NOMO-1 treated with dmso at 0.1 percent for 144 hours (cell line): ENCODE data around the gene ATP9B.
"Not testable (repeated sequence)": the region's sequence is repeated elsewhere in the genome, so short reads cannot be mapped to it uniquely, and the experiment has no call there.

Experiments
- DNase-seq: peaks from one replicate; lab custom pipeline; 2025; ENCODE audit not compliant: unreplicated experiment; lab: John Stamatoyannopoulos, UW

ATP9B gene

DNA sequence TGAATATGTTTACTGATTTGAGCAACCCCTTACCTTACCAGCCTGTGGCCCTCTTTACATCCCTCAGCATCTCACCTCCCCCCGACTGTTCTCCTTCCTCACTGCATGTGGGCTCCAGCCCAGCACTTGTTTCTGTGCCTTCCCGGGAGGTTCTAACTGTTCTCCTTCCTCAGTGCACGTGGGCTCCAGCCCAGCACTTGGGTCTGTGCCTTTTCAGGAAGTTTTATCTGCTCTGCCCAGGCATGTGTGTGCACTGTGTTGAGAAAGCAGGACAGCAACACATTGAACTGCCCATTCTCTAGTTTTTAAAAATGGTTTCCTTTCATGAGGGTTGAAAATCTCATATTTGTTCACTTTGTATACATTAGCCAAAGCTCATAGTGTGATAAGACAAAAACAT, 158.4 kb downstream of the ATP9B start:
- DNase-seq, result no peak

DNA sequence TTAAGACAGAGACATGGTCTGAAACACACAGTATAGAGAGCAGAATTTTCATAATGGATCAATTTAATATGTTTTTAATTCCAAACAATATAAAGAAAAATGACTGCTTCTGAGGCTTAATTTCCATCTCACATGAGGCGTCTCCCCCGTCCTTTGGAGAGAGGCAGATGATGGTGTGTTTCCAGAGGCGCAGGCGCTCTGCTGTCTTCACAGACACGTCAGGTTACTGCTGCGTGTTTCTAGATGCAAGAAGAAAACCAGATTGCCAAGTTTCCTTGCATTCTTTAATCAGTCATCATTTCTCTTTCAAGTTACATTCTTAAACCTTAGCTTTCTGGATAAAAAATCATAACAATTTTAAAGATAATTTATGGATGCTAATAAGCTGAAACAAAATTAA, 160.2 kb downstream of the ATP9B start:
- DNase-seq, result no peak

DNA sequence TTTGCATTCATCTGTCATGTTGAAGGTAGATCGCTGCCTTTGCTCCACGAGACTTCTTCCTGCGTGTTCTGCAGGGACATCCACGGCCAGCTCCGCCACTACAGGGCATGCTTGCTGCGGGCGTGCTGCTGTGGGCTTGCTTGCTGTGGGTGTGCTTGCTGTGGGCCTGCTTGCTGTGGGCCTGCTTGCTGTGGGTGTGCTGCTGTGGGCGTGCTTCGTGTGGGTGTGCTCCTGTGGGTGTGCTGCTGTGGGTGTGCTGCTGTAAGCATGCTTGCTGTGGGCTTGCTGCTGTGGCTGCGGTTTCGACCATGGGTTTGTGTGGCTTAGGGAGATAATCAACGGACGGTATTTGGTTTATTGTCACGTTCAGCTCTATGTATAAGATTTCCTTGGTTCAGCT, 165.2 kb downstream of the ATP9B start:
- DNase-seq, result no peak

DNA sequence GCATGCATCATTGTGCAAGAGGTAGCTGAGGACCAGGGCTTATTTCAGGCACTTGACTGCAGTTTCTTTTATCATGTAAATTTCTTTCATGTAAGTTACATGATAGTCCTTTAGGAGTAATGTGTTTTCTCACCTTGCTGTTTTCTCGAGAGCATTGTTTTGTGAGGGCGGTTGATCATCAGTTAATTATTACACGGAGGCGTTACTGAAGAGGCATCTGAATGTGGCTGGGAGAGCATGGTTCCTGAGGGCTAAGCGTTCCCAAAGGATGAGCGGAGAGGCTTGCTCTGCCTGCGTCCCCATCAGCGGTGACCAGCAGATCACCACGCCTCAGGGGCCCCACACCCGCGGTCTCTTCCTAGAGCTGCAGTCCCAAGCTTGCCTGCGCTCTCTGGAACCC, 170.4 kb downstream of the ATP9B start:
- no peak for DNase-seq

DNA sequence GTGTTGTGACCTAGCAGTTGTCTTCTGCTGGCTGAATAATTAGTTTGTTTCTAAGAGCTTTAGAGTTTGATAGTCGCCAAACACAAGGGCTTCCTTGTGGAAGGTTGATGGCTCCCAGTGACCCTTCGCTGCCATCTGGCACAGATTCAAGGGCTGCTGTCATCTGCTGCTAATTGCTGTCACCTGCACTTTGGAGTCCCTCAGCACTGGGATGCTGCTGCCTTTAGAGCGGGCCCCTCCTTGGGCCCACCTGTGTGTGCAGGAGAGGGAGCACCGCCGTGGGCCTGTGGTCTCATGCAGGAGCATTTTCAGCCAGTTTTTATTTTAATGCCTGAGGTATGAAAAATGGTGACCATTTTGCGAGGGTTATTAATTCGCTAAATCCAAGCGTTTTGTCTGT, 172.6 kb downstream of the ATP9B start:
- no peak for DNase-seq

DNA sequence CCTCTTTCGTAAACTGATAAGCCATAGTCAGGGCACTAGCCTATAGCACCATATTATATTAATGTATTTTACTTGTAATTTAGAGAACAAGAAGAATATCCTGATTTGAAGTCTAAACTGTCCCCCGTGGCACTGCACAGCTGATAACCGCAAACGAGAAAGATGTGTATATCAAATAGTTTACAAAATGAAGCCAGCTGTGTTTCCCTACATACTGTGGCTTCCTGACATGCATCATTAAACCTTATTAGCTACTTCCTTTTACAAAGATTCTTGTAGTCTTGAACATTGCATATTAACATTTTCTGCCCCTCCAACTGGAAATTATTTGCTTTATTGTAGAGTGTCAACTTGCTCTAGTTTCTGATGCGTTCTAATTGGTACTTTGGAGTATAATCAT, 173.1 kb downstream of the ATP9B start:
- no peak for DNase-seq

DNA sequence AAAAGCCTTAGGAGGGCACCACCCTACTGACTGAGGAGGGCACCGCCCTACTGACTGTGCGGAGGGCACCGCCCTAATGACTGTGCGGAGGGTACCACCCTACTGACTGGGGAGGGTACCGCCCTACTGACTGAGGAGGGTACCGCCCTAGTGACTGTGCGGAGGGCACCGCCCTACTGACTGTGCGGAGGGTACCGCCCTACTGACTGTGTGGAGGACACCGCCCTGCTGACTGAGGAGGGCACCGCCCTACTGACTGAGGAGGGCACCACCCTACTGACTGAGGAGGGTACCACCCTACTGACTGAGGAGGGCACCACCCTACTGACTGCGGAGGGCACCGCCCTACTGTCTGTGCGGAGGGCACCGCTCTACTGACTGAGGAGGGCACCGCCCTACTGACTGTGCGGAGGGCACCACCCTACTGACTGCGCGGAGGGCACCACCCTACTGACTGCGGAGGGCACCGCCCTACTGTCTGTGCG, 176.4 kb downstream of the ATP9B start:
- DNase-seq, result no peak

DNA sequence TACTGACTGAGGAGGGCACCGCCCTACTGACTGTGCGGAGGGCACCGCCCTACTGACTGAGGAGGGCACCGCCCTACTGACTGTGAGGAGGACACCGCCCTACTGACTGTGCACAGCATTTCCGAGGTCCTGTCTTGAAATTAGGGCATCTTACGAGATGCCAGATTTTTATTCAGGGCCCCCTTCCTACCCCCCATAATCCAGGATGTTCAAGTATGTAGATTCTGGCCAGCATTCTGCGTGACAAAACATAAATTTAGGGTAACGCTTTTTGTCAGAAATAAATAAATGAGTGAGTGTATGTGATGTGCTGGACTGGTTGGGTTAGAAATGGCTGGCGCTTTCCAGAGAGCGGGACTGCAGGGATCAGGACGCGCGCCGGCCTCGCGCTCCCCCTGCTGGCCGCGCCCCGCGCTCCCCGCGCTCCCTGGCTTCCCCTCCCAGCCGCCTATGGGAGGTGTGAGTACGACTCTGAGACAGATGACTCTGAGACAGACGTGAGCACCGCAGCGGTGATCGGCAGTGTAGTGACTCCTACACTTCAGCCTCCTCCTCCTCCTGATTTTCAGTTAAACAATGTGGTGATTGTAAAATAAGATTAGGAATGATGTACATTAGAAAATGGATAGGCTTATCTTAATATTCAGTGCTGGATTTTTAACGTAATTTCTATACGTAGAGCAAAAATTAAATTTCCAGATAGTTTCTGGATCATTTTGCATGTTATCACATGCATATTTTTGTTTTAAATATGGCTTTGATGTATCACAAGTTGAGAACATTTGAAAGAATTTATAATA, 177.3 kb downstream of the ATP9B start:
- DNase-seq, result no peak

DNA sequence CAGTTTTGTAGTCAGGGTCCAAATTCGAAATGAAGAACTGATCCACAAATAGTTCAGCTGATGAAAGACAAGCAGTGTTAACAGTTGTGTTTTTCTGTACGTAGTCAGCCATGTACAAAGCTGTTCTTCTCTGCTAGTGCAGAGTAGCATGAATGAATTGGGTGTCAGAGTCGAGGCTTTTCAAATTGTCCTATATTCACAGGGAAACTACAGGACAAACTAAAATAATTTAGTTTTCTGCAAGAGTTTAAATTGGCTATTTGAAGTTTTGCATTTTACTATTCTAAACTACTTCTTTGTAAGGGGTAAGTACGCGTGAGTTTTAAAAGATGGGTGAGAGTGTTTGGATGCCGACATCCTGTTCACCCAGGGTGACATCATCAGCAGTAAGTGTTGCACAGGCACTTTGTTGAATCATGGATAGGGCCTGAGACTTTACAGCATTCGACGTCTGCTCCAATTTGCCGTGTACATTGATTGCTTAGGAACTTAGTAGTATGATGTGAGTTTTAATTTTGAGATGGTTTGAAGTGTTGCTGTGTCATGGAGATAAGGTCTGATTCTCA, 179.4 kb downstream of the ATP9B start:
- DNase-seq, result no peak

DNA sequence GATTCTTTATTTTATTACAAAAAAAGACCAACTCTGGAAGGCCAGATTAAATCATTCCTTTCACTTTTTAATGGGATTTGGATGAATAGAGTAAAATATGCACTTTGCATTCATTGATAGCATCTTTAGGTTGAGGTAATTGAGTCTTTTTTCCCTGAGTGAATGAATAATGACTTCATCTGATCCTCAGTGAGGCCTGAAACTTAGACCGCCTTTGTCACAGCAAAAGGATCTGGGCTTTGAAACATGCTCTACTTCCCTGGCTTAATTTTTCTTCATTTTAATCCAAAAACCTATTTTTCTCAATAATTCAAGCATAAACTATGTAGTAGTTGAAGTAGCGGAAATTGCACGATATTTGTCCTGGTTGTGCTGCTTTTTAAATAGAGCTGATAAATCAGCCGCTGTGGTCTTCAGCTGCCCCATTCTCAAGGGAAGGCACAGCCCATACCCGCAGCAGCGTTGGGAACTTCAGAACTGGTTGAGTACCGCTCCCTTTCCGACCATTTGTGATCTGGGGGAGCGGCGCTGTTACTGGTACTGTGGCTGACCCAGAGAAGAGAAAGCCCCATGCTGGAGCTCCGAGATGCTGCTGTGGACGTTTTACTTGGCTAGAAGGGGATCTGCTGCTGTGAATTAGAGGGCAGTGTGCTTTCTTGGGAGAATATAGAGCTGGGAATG, 181.2 kb downstream of the ATP9B start:
- DNase-seq, result no peak

DNA sequence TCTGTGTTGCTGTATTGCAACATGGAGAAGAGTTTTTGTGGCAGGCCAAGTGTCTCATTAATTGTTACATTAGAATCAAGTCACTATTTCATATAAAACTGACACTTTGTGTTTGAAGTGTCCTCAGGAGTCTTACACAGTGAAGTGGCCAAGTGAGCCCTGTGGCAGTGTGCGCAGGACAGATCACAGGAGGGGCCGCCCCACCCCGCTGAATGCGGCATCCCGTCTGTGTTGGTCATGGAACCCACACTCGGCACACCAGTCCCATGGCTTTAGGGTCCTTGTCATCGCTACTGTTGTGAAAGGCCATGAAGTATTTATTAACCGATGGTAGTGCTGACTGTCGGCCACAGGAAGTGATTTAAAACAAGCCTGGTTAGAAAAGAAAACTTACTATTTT, 181.8 kb downstream of the ATP9B start:
- no peak for DNase-seq

DNA sequence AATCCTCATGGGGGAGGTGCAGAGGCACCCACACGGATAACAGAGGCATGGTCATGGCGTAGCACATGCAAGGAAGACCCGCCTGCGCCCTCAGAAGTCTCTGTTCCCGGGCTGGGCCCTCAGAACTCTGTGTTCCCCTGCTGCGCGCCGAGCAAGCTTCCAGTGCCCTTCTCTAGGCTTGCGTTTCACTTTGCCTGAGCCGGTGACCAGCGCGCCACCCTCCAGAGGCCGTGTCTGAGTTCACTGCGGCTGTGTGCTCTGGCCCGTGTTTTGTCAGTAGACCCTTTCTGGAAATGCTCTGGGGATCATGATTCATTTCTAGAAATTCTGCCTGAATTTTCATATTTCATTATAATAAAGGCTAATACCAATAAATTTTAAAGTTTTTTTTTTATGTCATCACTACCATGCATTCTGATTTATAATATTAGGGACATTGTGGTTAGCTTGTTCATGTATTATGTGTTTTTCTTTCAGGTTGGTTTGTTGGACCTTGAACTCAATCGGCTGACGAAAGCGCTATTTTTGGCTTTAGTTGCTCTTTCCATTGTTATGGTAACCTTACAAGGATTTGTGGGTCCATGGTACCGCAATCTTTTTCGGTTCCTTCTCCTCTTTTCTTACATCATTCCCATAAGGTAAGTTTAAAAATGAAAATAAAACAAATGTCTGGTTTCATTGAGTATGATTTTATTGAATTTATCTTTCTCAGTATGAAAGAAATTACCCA, 183.9 kb downstream of the ATP9B start:
- DNase-seq, result no peak

DNA sequence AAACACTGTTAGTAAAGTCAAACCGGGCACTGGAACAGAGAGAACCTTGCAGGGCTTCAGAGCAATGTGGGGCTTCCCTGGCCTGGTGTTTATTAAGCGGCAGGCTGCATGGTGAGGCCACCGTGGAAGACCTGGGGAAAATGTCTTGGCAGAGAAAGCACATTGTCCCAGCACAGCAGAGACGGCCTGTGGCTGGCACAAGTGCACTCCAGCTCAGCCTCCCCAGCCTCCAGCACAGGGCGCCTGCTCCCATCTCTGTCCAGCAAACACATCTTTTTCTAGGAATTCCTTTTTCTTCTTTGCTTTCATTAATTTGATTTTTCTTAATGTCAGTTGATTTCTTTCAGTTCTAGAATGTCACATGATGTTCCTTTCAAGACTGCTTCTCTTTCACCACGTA, 188.3 kb downstream of the ATP9B start:
- no peak for DNase-seq

DNA sequence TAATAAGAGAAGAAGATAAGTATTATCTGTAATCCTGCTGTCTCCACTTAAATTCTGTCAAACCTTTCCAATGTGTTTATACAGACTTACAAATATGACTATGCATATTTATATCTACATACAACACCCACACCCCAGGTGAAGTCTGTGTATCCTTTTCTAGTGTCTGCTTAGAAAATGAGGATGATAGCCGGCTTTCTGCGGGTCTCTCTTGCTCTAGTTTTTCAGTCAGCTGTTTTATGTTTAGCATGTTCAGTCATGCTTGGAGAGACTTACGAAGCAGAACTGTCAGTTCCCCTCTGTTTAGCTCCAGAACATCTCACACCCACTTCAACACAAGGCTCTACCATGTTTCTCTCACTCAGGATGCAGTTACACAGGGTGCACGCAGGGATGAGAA, 189.3 kb downstream of the ATP9B start:
- no peak for DNase-seq

DNA sequence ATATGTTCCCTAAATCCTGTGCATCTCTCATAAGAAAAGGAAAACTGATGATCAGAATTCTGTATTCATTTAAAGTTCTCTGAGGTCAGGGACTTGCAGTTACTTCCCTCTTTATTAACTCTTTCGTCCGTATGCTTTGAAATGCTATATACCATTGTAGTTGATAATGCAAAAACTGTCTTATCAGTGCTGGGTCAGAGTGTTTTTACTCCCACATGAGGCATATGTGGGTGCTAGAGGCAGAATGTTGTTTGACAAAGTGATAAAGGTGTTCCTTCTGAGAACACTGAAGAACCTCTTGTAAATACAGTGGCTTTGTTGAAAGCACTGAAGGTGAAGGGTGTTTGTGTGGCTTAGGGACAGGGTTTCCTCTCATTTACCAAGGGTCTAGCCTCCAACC, 190.0 kb downstream of the ATP9B start:
- DNase-seq, result no peak

DNA sequence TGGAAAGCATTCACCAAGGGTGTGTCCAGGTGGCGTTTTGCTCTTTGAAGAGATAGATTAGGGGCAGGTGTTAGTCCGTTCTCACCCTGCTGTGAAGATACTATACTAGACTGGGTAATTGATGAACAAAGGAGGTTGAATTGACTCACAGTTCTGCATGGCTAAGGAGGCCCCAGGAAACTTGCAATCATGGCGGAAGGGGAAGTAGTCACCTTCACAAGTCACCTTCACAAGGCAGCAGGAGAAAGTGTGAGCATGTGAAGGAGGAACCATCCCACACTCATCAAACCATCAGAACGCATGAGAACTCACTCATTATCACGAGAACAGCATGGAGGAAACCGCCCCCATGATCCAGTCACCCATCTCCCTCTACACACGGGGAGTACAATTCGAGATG, 190.8 kb downstream of the ATP9B start:
- DNase-seq, result no peak

DNA sequence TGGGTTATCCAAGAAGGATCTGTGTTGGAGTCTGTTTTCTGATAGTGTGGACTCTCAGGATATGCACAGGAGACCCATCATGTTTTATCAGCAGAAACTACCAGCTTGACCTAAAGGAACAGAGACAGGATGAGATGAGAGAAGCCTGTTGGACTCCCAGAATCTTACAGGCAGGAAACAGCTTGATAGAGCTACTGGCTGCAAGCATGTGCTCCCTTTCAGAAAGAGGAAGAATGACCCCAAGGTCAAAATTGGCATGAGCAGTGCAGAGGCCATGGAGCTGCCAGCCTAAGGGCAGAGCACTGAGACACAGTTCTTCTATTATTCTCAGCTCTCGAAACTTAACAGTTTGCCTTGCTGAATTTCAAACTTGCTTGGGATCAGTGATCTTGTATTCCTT, 191.3 kb downstream of the ATP9B start:
- DNase-seq, result no peak

DNA sequence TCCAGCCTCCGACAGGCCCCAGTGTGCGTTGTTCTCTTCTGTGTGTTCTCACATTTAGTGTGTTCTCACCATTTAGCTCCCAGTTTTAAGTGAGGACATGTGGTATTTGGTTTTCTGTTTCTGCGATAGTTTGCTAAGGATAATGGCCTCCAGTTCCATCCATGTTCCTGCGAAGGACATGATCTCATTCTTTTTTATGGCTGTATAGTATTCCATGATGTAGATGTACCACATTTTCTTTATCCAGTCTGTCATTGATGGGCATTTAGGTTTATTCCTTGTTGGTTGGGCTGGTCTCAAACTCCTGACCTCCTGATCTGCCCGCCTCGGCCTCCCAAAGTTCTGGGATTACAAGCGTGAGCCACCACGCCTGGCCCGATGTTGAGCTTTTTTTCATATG, 195.9 kb downstream of the ATP9B start:
- DNase-seq, result not testable (repeated sequence)

DNA sequence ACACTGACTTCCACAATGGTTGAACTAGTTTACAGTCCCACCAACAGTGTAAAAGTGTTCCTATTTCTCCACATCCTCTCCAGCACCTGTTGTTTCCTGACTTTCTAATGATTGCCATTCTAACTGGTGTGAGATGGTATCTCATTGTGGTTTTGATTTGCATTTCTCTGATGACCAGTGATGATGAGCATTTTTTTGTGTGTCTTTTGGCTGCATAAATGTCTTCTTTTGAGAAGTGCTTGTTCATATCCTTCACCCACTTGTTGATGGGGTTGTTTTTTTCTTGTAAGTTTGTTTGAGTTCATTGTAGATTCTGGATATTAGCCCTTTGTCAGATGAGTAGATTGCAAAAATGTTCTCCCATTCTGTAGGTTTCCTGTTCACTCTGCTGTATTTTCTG, 202.6 kb downstream of the ATP9B start:
- DNase-seq, result not testable (repeated sequence)

DNA sequence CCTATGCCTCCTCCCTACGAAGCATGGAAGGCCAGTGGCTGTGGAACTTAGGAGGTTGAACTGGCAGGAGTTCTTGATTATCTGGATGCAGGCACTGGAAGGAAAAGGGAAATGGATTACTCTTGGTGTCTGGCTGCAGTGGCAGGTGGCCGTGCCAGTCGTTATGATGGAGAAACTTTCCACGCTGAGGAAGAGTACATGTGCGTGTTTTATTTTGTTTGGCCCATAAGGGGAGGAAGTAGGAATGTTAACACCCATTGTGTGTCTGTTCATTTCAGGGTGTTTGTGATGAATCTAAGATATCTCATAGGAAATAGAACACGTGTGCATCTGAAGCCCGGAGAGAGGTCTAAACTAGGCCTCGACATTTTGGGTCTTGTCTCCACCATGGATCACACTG, 203.7 kb downstream of the ATP9B start:
- no peak for DNase-seq

DNA sequence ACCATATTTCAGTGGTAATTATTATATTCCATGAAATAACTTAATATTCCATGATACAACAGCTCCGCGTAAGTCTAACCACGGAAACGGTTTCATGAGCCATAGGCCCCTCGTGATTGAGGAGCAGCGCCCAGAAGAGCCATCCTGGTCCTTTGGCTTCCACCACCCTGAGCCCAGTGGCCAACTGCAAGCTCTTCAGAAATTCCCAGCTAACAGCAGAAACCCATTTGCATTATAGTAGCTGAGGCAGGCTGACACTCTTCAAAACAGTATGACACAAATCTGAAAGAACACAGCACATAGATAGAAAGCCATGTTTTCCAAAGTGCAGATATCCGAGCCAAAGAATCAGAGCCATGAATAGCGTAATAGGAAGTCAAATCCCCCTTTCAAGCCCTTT, 205.6 kb downstream of the ATP9B start:
- no peak for DNase-seq

DNA sequence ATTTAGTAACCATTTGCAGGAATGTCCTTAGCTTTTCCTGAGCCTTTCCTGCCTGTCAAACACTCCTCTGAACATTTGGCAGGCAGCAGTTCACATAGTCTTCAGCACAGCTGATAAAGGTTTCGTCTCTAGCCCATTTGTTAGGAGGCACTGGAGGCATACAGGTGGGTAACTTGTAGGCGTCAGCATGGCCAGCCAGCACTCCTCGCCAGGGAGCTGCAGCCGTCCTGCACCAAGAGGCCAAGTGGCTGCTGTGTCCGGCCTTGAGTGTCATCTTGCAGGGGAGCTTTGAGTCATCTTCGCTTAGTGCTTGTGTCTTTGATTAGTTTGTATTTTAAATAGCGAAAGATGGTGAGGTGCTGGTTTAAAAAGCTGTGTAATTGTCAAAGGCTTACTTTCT, 206.3 kb downstream of the ATP9B start:
- DNase-seq, result no peak
